Hepatocyte (in vitro differentiated cells): ENCODE data around the gene ADD1.

ENCODE experiments used
- EZH2 ChIP-seq: fragments of 200-600 bp; sonication (generic); IDR thresholded peaks from 2 replicates; pipeline ENCODE4 v1.6.1; 2016; ENCODE audit warnings: antibody characterized with exemption, mild to moderate bottlenecking, borderline replicate concordance
- EZH2phosphoT487 ChIP-seq: fragments of 200-600 bp; sonication (generic); IDR thresholded peaks from one replicate; pipeline ENCODE4 v1.6.1; 2018; ENCODE audit warnings: antibody characterized with exemption, mild to moderate bottlenecking, low read depth, moderate library complexity; ENCODE audit not compliant: unreplicated experiment, severe bottlenecking
- TF ChIP-seq, protein P1 (sequence below): fragments of 200-600 bp; sonication (generic); IDR thresholded peaks from 2 replicates; pipeline ENCODE4 v1.5.1; 2016; ENCODE audit warnings: antibody characterized with exemption, mild to moderate bottlenecking; ENCODE audit not compliant: poor library complexity

DNA sequence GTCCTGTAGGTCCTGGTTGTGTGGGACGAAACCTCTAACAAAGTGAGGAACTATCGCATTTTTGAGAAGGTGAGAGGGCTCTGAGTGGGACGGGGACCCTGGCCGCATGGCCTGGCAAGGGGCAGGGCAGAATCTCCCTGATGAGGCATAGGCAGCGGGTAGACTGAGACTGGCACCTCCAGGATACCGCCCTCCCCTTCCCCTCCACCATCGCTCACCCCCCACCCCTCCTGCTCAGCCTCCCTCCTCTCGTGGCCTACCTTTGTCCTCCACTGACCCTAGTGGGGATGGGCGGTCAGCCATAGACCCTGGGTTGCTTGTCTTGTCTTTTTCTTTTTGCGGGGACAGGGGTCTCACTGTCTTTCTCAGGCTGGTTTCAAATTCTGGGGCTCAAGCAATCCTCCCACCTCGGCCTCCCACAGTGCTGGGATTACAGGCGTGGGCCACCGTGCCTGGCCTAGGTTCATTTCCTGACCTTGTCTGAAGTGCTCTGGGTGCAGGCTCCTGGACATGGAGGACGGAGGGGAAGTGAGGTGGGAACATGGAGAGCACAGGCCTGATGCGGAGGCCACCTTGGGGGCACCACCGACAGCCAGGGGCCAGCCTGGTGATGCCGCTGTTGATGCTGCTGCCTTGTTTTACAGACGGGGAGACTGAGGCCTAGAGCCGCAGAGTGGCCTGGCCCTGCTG lies 10.5 kb upstream of the ADD1 start:
- TF ChIP-seq, protein P1, sequence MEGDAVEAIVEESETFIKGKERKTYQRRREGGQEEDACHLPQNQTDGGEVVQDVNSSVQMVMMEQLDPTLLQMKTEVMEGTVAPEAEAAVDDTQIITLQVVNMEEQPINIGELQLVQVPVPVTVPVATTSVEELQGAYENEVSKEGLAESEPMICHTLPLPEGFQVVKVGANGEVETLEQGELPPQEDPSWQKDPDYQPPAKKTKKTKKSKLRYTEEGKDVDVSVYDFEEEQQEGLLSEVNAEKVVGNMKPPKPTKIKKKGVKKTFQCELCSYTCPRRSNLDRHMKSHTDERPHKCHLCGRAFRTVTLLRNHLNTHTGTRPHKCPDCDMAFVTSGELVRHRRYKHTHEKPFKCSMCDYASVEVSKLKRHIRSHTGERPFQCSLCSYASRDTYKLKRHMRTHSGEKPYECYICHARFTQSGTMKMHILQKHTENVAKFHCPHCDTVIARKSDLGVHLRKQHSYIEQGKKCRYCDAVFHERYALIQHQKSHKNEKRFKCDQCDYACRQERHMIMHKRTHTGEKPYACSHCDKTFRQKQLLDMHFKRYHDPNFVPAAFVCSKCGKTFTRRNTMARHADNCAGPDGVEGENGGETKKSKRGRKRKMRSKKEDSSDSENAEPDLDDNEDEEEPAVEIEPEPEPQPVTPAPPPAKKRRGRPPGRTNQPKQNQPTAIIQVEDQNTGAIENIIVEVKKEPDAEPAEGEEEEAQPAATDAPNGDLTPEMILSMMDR: no peak
- no peak for TF ChIP-seq EZH2phosphoT487
- no peak for TF ChIP-seq EZH2
